ENCODE results near the gene MAEL.

Gene MAEL

DNA sequence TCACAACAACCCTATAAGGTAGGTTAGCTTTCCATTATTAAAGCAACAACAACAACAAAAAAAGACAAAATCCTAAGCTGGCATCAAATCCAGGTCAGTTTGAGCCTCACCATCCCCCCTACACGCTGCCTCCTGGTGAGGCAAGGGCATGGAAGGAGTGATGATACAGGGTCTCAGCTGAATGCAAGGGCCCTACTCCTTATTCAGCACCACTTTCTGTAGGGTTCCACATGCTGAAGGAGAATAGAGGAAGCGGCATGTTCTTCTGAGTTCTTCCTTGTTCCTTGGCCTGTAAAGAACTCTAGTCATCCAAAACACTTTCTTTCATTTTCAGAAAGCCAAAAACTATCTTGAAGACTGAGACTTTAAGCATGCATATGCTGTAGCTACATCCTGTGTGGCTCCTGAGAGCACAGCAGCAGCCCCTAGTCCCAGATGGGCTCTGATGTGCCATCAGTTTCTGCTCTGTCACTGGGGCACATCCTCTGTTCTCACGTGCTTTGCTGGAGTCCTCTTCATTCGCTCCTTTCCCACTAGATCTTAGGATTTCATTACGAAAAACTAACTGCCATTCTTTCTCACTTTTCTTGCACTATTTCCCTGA, 19.9 kb upstream of the MAEL start:
- TF ChIP-seq, protein P1, sequence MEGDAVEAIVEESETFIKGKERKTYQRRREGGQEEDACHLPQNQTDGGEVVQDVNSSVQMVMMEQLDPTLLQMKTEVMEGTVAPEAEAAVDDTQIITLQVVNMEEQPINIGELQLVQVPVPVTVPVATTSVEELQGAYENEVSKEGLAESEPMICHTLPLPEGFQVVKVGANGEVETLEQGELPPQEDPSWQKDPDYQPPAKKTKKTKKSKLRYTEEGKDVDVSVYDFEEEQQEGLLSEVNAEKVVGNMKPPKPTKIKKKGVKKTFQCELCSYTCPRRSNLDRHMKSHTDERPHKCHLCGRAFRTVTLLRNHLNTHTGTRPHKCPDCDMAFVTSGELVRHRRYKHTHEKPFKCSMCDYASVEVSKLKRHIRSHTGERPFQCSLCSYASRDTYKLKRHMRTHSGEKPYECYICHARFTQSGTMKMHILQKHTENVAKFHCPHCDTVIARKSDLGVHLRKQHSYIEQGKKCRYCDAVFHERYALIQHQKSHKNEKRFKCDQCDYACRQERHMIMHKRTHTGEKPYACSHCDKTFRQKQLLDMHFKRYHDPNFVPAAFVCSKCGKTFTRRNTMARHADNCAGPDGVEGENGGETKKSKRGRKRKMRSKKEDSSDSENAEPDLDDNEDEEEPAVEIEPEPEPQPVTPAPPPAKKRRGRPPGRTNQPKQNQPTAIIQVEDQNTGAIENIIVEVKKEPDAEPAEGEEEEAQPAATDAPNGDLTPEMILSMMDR (conservative IDR thresholded peaks at IDR 0.05; ENCODE audit: low read length), result no peak
- no peak for TF ChIP-seq EZH2phosphoT487 (IDR thresholded peaks at IDR 0.05; ENCODE audit: borderline replicate concordance)
- H3K9ac ChIP-seq (ENCODE audit: low read depth, low read length, poor library complexity, severe bottlenecking), result peak overlapping the region; percentile 9

GRCh38 chr1:166971252-166971651, 17.8 kb upstream of the MAEL start:
- Histone ChIP-seq H3K9ac (ENCODE audit: low read depth, low read length, poor library complexity, severe bottlenecking) (no peak overlapping the region), H3K9me2 (replicated peaks; ENCODE audit: low read depth, low read length) (no peaks in the 10 kb centered on the region), H3K27me3 (ENCODE audit: insufficient read depth, low read length, poor library complexity, severe bottlenecking) (no peaks in the 10 kb centered on the region), H3K4me3 (ENCODE audit: low read length, poor library complexity, severe bottlenecking) (no peak overlapping the region), H3K79me2 (ENCODE audit: insufficient read depth, low read length) (no peaks in the 10 kb centered on the region; the same call in 1 of the 2 replicates), H3K9me3 (ENCODE audit: insufficient read depth, low read depth, low read length) (no peaks in the 10 kb centered on the region), H3F3A (ENCODE audit: low read depth) (no peaks in the 10 kb centered on the region; the same call in 1 of the 2 replicates), H3K4me1 (ENCODE audit: insufficient read depth, low read length, poor library complexity, severe bottlenecking) (peaks cover 71% of the 10 kb centered on the region), H3K4me2 (ENCODE audit: low read depth, low read length, poor library complexity, severe bottlenecking) (peak overlapping the region; percentile 36), H4K20me1 (ENCODE audit: insufficient read depth, low read length, poor library complexity, severe bottlenecking) (no peaks in the 10 kb centered on the region), H3K36me3 (ENCODE audit: insufficient read depth, low read length) (no peaks in the 10 kb centered on the region), H2AFZ (ENCODE audit: low read length) (no peak overlapping the region)
- TF ChIP-seq EZH2phosphoT487 (IDR thresholded peaks at IDR 0.05; ENCODE audit: borderline replicate concordance), result no peak
- TF ChIP-seq, protein P1 (conservative IDR thresholded peaks at IDR 0.05; ENCODE audit: low read length), result no peak

More for the DNA sequence above, 19.9 kb upstream of the MAEL start:
- Histone ChIP-seq H3K36me3 (ENCODE audit: insufficient read depth, low read length) (no peaks in the 10 kb centered on the region), H3K4me2 (ENCODE audit: low read depth, low read length, poor library complexity, severe bottlenecking) (peak overlapping the region; percentile 59), H3K9me2 (replicated peaks; ENCODE audit: low read depth, low read length) (no peaks in the 10 kb centered on the region), H3F3A (ENCODE audit: low read depth) (no peaks in the 10 kb centered on the region; the same call in 1 of the 2 replicates), H3K4me1 (ENCODE audit: insufficient read depth, low read length, poor library complexity, severe bottlenecking) (peaks cover 58% of the 10 kb centered on the region), H3K79me2 (ENCODE audit: insufficient read depth, low read length) (no peaks in the 10 kb centered on the region; the same call in 1 of the 2 replicates), H2AFZ (ENCODE audit: low read length) (no peak overlapping the region), H4K20me1 (ENCODE audit: insufficient read depth, low read length, poor library complexity, severe bottlenecking) (no peaks in the 10 kb centered on the region), H3K27me3 (ENCODE audit: insufficient read depth, low read length, poor library complexity, severe bottlenecking) (no peaks in the 10 kb centered on the region), H3K9me3 (ENCODE audit: insufficient read depth, low read depth, low read length) (no peaks in the 10 kb centered on the region), H3K4me3 (ENCODE audit: low read length, poor library complexity, severe bottlenecking) (peak overlapping the region; percentile 17)

DNA sequence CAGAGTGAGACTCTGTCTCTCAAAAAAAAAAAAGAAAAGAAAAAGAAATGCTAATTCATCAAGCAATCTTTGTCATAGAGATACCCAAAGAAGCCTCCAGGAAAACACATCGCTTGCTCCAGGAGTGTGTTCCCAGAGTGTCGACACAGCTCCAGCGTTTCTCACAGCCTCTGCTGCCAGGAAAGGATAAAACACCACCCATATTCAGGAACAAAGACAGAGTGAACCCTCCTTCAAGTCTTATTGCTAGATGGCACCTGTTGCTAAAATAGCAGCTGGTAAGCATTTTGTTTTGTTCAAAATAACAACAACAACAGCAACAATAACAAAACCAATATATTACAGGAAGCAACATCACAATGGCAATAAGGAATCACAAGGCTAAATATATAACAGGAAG, 16.9 kb upstream of the MAEL start:
- Histone ChIP-seq H3K36me3 (ENCODE audit: insufficient read depth, low read length) (no peaks in the 10 kb centered on the region), H3K9me2 (replicated peaks; ENCODE audit: low read depth, low read length) (no peaks in the 10 kb centered on the region), H4K20me1 (ENCODE audit: insufficient read depth, low read length, poor library complexity, severe bottlenecking) (no peaks in the 10 kb centered on the region), H3K4me1 (ENCODE audit: insufficient read depth, low read length, poor library complexity, severe bottlenecking) (peaks cover 73% of the 10 kb centered on the region), H2AFZ (ENCODE audit: low read length) (peak overlapping the region; percentile 27), H3K9ac (ENCODE audit: low read depth, low read length, poor library complexity, severe bottlenecking) (no peak overlapping the region), H3K4me2 (ENCODE audit: low read depth, low read length, poor library complexity, severe bottlenecking) (peak overlapping the region; percentile 96), H3K79me2 (ENCODE audit: insufficient read depth, low read length) (no peaks in the 10 kb centered on the region; the same call in 1 of the 2 replicates), H3K4me3 (ENCODE audit: low read length, poor library complexity, severe bottlenecking) (peak overlapping the region; percentile 34), H3K27me3 (ENCODE audit: insufficient read depth, low read length, poor library complexity, severe bottlenecking) (no peaks in the 10 kb centered on the region), H3K9me3 (ENCODE audit: insufficient read depth, low read depth, low read length) (no peaks in the 10 kb centered on the region), H3F3A (ENCODE audit: low read depth) (no peaks in the 10 kb centered on the region; the same call in 1 of the 2 replicates)
- TF ChIP-seq, protein P1 (conservative IDR thresholded peaks at IDR 0.05; ENCODE audit: low read length), result no peak
- no peak for TF ChIP-seq EZH2phosphoT487 (IDR thresholded peaks at IDR 0.05; ENCODE audit: borderline replicate concordance)

All from Loucy (cell line).